ENCODE measurements around the gene CLDN25. TPM values are rescaled to one million over a fixed set of nuclear protein-coding genes. Genes with fewer than 3 reads are reported as not detected.
"Not testable (repeated sequence)": the region's sequence is repeated elsewhere in the genome, so short reads cannot be mapped to it uniquely, and the experiment has no call there.

Gene CLDN25
- not detected for total RNA-seq
- polyA plus RNA-seq: not detected

DNA sequence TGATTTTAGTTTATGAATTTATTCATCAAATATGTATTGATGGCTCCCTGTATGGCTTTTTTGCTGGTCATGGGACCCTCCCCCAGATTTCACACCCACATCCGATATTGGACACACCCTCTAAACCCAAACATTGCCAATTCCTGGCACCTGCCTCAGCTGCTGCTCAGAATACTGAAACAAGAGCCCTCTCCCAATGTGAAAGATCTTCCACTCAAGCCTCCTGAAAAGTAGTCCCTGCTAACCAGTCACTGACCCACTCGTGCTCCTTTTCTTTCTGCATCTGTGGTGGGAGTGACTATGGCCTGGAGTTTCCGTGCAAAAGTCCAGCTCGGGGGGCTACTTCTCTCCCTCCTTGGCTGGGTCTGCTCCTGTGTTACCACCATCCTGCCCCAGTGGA is at the start of gene CLDN25:
Gene CLDN25 (plus strand): TSS at position 301 of the 400 bp plus-strand sequence. CDS start 0 bp downstream, at position 301.
- H3K4me1 ChIP-seq (ENCODE audit: insufficient read depth, low read length): no peaks in the 10 kb centered on the region
- Mint-ChIP-seq H3K36me3 (no peaks in the 10 kb centered on the region), H3K9me3 (no peaks in the 10 kb centered on the region), H3K27ac (no peak within 1 kb of the TSS), H3K4me3 (peak within 1 kb of the TSS in 1 of 7 donors; percentile 40), H3K4me1 (peaks cover 1 to 3% (median 1%) of the 10 kb centered on the region in 3 donors), H3K27me3 (peaks cover 17 to 40% of the 10 kb centered on the region in 2 donors)
- CTCF ChIA-PET: no interaction called here
- POLR2A ChIA-PET: no interaction called here
- no peaks in the 10 kb centered on the region for H3K9me3 ChIP-seq (ENCODE audit: low read length)
- H3K4me3 ChIP-seq (ENCODE audit: low read length): no peak within 1 kb of the TSS
- H3K27me3 ChIP-seq (ENCODE audit: insufficient read depth, low read length, poor library complexity, severe bottlenecking): peaks cover 5% of the 10 kb centered on the region
- H3K27ac ChIP-seq (ENCODE audit: low read depth, low read length): no peak within 1 kb of the TSS
- H3K36me3 ChIP-seq (ENCODE audit: insufficient read depth, low read length): no peaks in the 10 kb centered on the region
- no peak for DNase-seq

DNA sequence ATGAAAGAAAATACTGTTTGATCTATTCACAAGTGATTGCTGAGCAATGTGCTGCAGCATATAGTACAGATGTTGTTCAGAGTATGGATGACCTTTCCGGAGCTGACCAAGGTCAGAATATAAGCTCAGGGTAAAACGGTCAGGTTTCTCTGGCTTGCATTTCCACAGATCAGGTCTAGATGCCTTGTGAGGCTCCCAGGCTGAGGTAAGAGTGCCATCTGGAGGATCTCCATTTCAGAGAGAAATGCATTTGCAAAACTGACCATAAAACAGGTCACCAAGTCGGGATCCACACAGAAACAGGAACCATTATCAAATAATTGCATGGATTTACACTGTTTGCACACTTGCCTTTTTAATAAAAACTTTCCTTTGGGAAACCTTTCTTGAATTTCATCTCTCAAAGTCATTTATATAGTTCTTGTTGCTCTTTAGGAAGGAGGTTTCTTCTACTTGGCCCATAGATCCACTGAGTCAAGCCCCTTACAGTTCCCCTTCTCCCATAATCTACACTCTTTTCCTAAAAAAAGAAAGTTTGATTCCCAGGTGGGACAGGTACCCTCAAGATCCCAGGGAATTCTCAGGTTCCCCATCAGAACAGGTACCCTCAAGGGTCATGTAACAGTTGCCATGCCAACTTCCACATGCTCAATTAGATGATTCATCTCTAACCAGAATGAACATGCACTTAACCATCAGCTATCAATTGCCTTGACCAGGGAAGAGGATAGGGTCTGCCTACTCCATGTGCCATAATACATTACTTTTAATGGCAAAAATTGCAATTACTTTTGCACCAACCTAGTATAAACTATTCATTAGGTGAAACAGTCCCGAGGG is 48.5 kb upstream of the CLDN25 start:
- Mint-ChIP-seq H3K9me3 (no peaks in the 10 kb centered on the region), H3K27me3 (no peaks in the 10 kb centered on the region), H3K4me3 (no peak overlapping the region), H3K27ac (peak overlapping the region in 2 of 8 donors; percentile 5 to 34), H3K36me3 (peaks cover 4 to 39% (median 18%) of the 10 kb centered on the region in 3 donors), H3K4me1 (no peaks in the 10 kb centered on the region)
- Histone ChIP-seq H3K9me3 (ENCODE audit: low read length) (no peaks in the 10 kb centered on the region), H3K4me1 (ENCODE audit: insufficient read depth, low read length) (no peaks in the 10 kb centered on the region), H3K36me3 (ENCODE audit: insufficient read depth, low read length) (peaks cover 10% of the 10 kb centered on the region), H3K4me3 (ENCODE audit: low read length) (no peak overlapping the region), H3K27me3 (ENCODE audit: insufficient read depth, low read length, poor library complexity, severe bottlenecking) (no peaks in the 10 kb centered on the region), H3K27ac (ENCODE audit: low read depth, low read length) (no peak overlapping the region)
- DNase-seq: no peak
- CTCF ChIA-PET: interaction anchor here (0.9 kb wide), 1 partner anchor 425 kb away, joined by 3 read pairs; no protein-coding TSS in a partner anchor
- POLR2A ChIA-PET: no interaction called here

DNA sequence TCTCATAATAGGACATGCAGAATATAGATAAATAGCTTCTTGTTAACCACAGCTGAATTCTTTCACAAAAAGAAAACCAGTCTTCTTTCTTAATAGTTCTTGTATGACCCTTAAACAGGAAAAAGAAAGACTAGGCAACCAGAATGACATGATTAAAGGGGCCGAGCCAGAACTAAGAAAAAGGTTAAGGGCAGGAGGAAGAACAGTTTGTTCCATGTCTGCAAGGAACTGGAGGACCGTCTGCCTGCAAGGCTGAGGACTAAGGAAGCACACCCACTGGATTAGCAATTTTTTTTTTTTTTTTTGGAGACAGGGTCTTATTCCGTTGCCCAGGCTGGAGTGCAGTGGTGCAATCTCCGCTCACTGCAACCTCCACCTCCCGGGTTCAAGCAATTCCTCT is 47.5 kb upstream of the CLDN25 start:
- Mint-ChIP-seq H3K27me3 (no peaks in the 10 kb centered on the region), H3K36me3 (peaks cover 4 to 49% (median 22%) of the 10 kb centered on the region in 3 donors), H3K4me1 (no peaks in the 10 kb centered on the region), H3K9me3 (no peaks in the 10 kb centered on the region), H3K27ac (peak overlapping the region in 1 of 8 donors; percentile 2), H3K4me3 (no peak overlapping the region)
- H3K36me3 ChIP-seq (ENCODE audit: insufficient read depth, low read length): peaks cover 20% of the 10 kb centered on the region
- H3K4me3 ChIP-seq (ENCODE audit: low read length): no peak overlapping the region
- no peak for DNase-seq
- POLR2A ChIA-PET: no interaction called here
- no peak overlapping the region for H3K27ac ChIP-seq (ENCODE audit: low read depth, low read length)
- H3K27me3 ChIP-seq (ENCODE audit: insufficient read depth, low read length, poor library complexity, severe bottlenecking): no peaks in the 10 kb centered on the region
- CTCF ChIA-PET: no interaction called here
- no peaks in the 10 kb centered on the region for H3K4me1 ChIP-seq (ENCODE audit: insufficient read depth, low read length)
- no peaks in the 10 kb centered on the region for H3K9me3 ChIP-seq (ENCODE audit: low read length)

DNA sequence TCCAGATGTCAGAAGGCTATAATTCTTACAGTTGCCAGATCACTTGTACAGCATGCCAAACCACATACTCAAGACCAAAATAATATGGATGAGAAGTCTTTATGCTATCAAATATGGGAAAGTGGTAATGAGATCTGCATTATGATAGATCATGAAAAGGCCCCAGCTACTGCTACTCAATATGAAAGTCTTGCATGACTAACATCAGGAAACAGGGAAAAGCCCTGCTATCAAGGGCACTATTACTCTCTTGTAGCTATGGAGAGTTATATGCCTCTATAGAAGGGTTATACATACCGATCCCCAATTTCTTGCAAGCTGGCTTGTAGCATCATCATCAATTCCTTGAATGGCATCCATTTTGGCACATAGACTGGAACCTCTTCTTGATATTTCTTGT is 43.3 kb upstream of the CLDN25 start:
- no peak overlapping the region for H3K27ac ChIP-seq (ENCODE audit: low read depth, low read length)
- H3K36me3 Mint-ChIP-seq: peaks cover 8 to 85% (median 31%) of the 10 kb centered on the region in 3 donors
- ChIA-PET CTCF (no interaction called here), POLR2A (no interaction called here)
- H3K4me3 ChIP-seq (ENCODE audit: low read length): no peak overlapping the region
- H3K27ac Mint-ChIP-seq: no peak overlapping the region
- H3K27me3 Mint-ChIP-seq: no peaks in the 10 kb centered on the region
- H3K27me3 ChIP-seq (ENCODE audit: insufficient read depth, low read length, poor library complexity, severe bottlenecking): no peaks in the 10 kb centered on the region
- H3K4me3 Mint-ChIP-seq: no peak overlapping the region
- H3K9me3 Mint-ChIP-seq: no peaks in the 10 kb centered on the region
- H3K4me1 Mint-ChIP-seq: no peaks in the 10 kb centered on the region
- peaks cover 29% of the 10 kb centered on the region for H3K36me3 ChIP-seq (ENCODE audit: insufficient read depth, low read length)
- H3K9me3 ChIP-seq (ENCODE audit: low read length): no peaks in the 10 kb centered on the region
- DNase-seq: no peak
- H3K4me1 ChIP-seq (ENCODE audit: insufficient read depth, low read length): no peaks in the 10 kb centered on the region

DNA sequence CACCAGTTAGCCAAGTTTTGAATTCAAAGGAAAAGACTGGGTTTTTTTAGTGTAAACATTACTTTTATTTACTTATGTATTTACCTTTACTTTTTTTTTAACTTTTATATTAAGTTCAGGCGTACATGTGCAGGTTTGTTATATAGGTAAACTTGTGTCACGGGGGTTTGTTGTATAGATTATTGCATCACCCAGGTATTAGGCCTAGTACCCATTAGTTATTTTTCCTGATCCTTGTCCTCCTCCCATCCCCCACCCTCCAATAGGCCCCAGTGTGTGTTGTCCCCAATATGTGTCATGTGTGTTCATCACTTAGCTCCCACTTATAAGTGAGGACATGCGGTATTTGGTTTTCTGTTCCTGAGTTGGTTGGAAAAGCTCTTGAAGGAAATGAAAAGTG is 26.7 kb upstream of the CLDN25 start:
- Mint-ChIP-seq H3K4me1 (no peaks in the 10 kb centered on the region), H3K27me3 (no peaks in the 10 kb centered on the region), H3K9me3 (no peaks in the 10 kb centered on the region), H3K4me3 (no peak overlapping the region), H3K27ac (peak overlapping the region in 1 of 8 donors; percentile 43), H3K36me3 (peaks cover 8 to 59% (median 21%) of the 10 kb centered on the region in 3 donors)
- H3K4me1 ChIP-seq (ENCODE audit: insufficient read depth, low read length): no peaks in the 10 kb centered on the region
- no peak overlapping the region for H3K4me3 ChIP-seq (ENCODE audit: low read length)
- no peaks in the 10 kb centered on the region for H3K9me3 ChIP-seq (ENCODE audit: low read length)
- ChIA-PET POLR2A (no interaction called here), CTCF (no interaction called here)
- H3K36me3 ChIP-seq (ENCODE audit: insufficient read depth, low read length): no peaks in the 10 kb centered on the region
- no peak overlapping the region for H3K27ac ChIP-seq (ENCODE audit: low read depth, low read length)
- no peaks in the 10 kb centered on the region for H3K27me3 ChIP-seq (ENCODE audit: insufficient read depth, low read length, poor library complexity, severe bottlenecking)
- DNase-seq: no peak

DNA sequence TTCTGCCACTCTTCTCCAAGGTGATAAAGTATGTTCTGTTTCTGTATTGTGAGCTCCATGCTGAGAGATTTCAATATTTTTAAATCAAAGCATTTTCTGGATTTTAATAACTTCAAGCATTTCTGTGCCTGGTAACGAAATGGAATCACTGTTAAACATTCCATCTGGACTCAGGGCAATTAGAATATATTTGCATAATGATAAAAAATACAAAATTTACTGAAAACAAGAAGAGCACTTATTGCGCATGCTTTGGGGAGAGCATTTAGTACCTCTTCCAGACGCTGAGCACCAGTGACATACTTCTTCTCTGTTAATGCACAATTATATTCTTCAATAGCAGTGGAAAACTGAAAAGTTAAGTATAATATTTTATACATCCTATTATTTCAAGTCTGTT is 19.4 kb upstream of the CLDN25 start:
- Histone ChIP-seq H3K27me3 (ENCODE audit: insufficient read depth, low read length, poor library complexity, severe bottlenecking) (no peaks in the 10 kb centered on the region), H3K27ac (ENCODE audit: low read depth, low read length) (no peak overlapping the region), H3K4me1 (ENCODE audit: insufficient read depth, low read length) (no peaks in the 10 kb centered on the region), H3K9me3 (ENCODE audit: low read length) (no peaks in the 10 kb centered on the region), H3K36me3 (ENCODE audit: insufficient read depth, low read length) (peaks cover 6% of the 10 kb centered on the region), H3K4me3 (ENCODE audit: low read length) (no peak overlapping the region)
- H3K27me3 Mint-ChIP-seq: no peaks in the 10 kb centered on the region
- ChIA-PET CTCF (no interaction called here), POLR2A (no interaction called here)
- no peak for DNase-seq
- peak overlapping the region in 1 of 8 donors; percentile 72 for H3K27ac Mint-ChIP-seq
- H3K9me3 Mint-ChIP-seq: no peaks in the 10 kb centered on the region
- peaks cover 6 to 17% (median 16%) of the 10 kb centered on the region in 3 donors for H3K4me1 Mint-ChIP-seq
- peaks cover 8 to 76% (median 32%) of the 10 kb centered on the region in 3 donors for H3K36me3 Mint-ChIP-seq
- no peak overlapping the region for H3K4me3 Mint-ChIP-seq

DNA sequence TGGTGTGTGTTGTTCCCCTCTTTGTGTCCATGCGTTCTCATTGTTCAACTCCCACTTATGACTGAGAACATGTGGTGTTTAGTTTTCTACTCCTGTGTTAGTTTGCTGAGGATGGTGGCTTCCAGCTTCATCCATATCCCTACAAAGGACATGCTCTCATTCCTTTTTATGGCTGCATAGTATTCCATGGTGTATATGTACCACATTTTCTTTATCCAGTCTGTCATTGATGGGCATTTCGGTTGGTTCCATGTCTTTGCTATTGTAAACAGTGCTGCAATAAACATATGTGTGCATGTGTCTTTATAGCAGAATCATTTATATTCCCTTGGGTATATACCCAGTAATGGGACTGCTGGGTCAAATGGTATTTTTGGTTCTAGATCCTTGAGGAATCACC is 16.6 kb upstream of the CLDN25 start:
- peaks cover 13 to 72% (median 32%) of the 10 kb centered on the region in 3 donors for H3K36me3 Mint-ChIP-seq
- H3K9me3 Mint-ChIP-seq; H3K4me3 ChIP-seq (ENCODE audit: low read length); H3K27ac Mint-ChIP-seq; H3K4me1 ChIP-seq (ENCODE audit: insufficient read depth, low read length); CTCF ChIA-PET; H3K9me3 ChIP-seq (ENCODE audit: low read length); H3K27me3 ChIP-seq (ENCODE audit: insufficient read depth, low read length, poor library complexity, severe bottlenecking); POLR2A ChIA-PET; H3K27ac ChIP-seq (ENCODE audit: low read depth, low read length); DNase-seq; H3K27me3 Mint-ChIP-seq; H3K4me3 Mint-ChIP-seq: not testable (repeated sequence)
- peaks cover 18 to 35% (median 29%) of the 10 kb centered on the region in 3 donors for H3K4me1 Mint-ChIP-seq
- H3K36me3 ChIP-seq (ENCODE audit: insufficient read depth, low read length): peaks cover 18% of the 10 kb centered on the region

DNA sequence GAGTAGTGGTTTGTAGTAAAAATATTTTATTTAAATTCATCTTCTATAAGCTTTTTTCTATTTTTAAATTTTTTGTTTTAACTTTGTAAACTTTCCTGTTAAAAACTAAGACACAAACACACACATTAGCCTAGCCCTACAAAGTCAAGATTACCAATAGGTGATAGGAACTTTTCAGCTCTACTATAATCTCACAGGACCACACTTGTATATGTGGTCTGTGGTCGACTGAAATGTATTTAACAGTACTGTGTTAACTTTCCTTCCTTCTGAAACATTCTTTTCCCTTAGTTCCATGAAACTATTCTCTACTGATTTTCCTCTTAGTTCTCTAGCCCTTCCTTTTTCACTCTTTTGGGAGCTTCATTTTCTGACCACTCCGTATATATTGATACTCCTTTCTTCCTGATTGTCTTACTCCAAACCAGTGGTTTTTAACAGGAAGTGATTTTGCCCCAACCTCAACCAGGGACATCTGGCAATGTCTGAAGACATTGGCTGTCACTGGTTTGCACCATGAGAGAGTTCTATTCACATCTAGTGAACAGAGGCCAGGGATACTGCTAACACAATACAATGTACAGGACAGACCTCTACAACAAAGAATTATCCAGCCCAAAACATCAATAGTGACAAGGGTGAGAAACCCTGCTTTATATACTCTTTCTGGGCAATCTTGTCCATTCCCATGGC is 14.9 kb upstream of the CLDN25 start:
- no peaks in the 10 kb centered on the region for H3K9me3 Mint-ChIP-seq
- H3K27me3 ChIP-seq (ENCODE audit: insufficient read depth, low read length, poor library complexity, severe bottlenecking): no peaks in the 10 kb centered on the region
- H3K36me3 Mint-ChIP-seq: peaks cover 13 to 69% (median 25%) of the 10 kb centered on the region in 3 donors
- H3K27ac Mint-ChIP-seq: peak overlapping the region in 1 of 8 donors; percentile 0
- H3K4me3 Mint-ChIP-seq: no peak overlapping the region
- DNase-seq: no peak
- POLR2A ChIA-PET: no interaction called here
- CTCF ChIA-PET: no interaction called here
- peaks cover 17% of the 10 kb centered on the region for H3K36me3 ChIP-seq (ENCODE audit: insufficient read depth, low read length)
- no peaks in the 10 kb centered on the region for H3K9me3 ChIP-seq (ENCODE audit: low read length)
- H3K4me1 Mint-ChIP-seq: peaks cover 23 to 43% (median 32%) of the 10 kb centered on the region in 3 donors
- H3K27me3 Mint-ChIP-seq: no peaks in the 10 kb centered on the region
- H3K4me1 ChIP-seq (ENCODE audit: insufficient read depth, low read length): no peaks in the 10 kb centered on the region
- no peak overlapping the region for H3K27ac ChIP-seq (ENCODE audit: low read depth, low read length)
- H3K4me3 ChIP-seq (ENCODE audit: low read length): no peak overlapping the region
